Immature natural killer cell (primary cell): ENCODE data around the gene PKD2L1. TPM values are rescaled to one million over a fixed set of nuclear protein-coding genes. Genes with fewer than 3 reads are reported as not detected.

Experiments used
- DNase-seq, 3 donors: peaks; one replicate each; pipeline ENCODE4 v3.0.0; 2022; ENCODE audit warnings: mixed read lengths in 1 of 3
- H3K27ac Mint-ChIP-seq, 6 donors: one replicate each; pipeline ENCODE4 v1.8.0; 2020; ENCODE audit warnings: mixed read lengths in 6 of 6, mild to moderate bottlenecking in 5 of 6, inconsistent platforms in 4 of 6, moderate library complexity in 3 of 6
- H3K27me3 Mint-ChIP-seq, 3 donors: one replicate each; pipeline ENCODE4 v1.8.0; 2020 to 2021; ENCODE audit warnings: low read depth in 3 of 3, mild to moderate bottlenecking in 3 of 3, mixed read lengths in 3 of 3, moderate library complexity in 3 of 3, inconsistent platforms in 1 of 3
- H3K36me3 Mint-ChIP-seq, 3 donors: one replicate each; pipeline ENCODE4 v1.8.0; 2020; ENCODE audit warnings: mixed read lengths in 3 of 3, inconsistent platforms in 2 of 3, mild to moderate bottlenecking in 2 of 3
- H3K4me1 Mint-ChIP-seq, 2 donors: one replicate each; pipeline ENCODE4 v1.8.0; 2020; ENCODE audit warnings: inconsistent platforms in 2 of 2, mild to moderate bottlenecking in 2 of 2, mixed read lengths in 2 of 2, moderate library complexity in 1 of 2
- H3K4me3 Mint-ChIP-seq, 5 donors: one replicate each; pipeline ENCODE4 v1.8.0; 2020; ENCODE audit warnings: mild to moderate bottlenecking in 5 of 5, mixed read lengths in 5 of 5, inconsistent platforms in 3 of 5, moderate library complexity in 3 of 5
- H3K9me3 Mint-ChIP-seq, 6 donors: one replicate each; pipeline ENCODE4 v1.8.0; 2020; ENCODE audit warnings: mild to moderate bottlenecking in 6 of 6, mixed read lengths in 6 of 6, inconsistent platforms in 4 of 6, moderate library complexity in 3 of 6
- polyA plus RNA-seq, 3 donors: library from polyadenylated mRNA; unstranded; fragments of 300-500 nt; fragmentation: Illumina TruSeq; gene quantifications; one replicate each; pipeline ENCODE4 v1.2.3, GENCODE V29; 2021

PKD2L1 gene
- polyA plus RNA-seq, 3 donors from 2014 or later = not detected

DNA sequence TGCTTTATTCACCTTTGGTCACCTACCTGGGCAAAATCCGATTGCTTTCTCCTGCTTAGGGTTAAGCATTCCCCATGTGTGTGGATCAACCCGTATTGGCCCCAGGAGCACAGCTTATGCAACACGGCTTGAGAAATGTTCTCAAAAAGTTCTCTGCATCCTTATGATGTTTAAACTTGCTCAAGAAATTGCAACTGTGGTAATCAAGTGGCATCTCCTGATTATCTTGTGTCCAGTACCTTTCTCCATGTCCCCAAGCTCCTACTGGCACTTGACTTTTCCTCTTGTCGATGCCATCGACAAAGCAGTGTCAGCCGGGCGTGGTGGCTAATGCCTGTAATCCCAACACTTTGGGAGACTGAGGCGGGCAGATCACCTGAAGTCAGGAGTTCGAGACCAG, 4.7 kb upstream of the PKD2L1 start:
- Mint-ChIP-seq H3K4me3 (no peak overlapping the region), H3K36me3 (no peaks in the 10 kb centered on the region), H3K4me1 (no peaks in the 10 kb centered on the region), H3K9me3 (no peaks in the 10 kb centered on the region), H3K27me3 (peaks cover 5 to 9% (median 7%) of the 10 kb centered on the region in 3 donors), H3K27ac (no peak overlapping the region)
- no peak for DNase-seq

DNA sequence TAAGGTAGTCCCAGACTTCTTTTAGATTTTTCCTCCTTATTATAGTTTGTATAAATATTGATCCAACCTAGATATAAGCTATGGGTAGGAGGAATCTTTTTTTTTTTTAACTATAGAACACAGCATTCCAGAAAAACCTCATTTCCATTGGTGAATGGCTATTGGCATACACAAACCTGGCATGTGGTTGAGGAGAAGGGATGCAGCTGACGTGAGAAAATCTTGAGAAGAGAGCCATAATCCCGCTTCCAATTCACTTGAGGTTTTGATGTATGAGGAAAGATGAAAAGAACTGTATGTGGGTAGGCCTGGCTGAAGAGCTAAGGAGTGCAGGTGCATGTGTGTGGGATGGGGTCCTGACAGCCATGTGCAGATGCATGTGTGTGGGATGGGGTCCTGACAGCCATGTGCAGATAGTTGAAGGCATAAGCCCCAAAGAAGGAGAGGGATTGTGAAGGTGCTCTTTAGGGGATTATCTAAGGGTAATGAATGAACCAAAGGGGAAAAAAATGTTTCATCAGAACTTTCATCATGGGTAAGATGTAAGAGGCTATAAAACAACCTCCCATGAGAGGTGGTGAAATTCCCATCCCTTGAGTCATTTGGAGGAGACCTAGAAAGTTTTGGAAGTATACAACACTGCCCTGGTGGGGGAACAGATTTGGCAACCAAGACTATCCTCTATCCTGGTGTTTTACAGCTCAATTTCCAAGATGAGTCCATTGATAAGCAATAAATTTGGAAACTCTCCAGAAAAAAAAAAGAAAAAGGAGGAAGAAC, 3.8 kb upstream of the PKD2L1 start:
- H3K4me1 Mint-ChIP-seq = no peaks in the 10 kb centered on the region
- DNase-seq = no peak
- no peaks in the 10 kb centered on the region for H3K9me3 Mint-ChIP-seq
- H3K27me3 Mint-ChIP-seq = peaks cover 4 to 9% (median 6%) of the 10 kb centered on the region in 3 donors
- no peak overlapping the region for H3K4me3 Mint-ChIP-seq
- no peaks in the 10 kb centered on the region for H3K36me3 Mint-ChIP-seq
- H3K27ac Mint-ChIP-seq = no peak overlapping the region

DNA sequence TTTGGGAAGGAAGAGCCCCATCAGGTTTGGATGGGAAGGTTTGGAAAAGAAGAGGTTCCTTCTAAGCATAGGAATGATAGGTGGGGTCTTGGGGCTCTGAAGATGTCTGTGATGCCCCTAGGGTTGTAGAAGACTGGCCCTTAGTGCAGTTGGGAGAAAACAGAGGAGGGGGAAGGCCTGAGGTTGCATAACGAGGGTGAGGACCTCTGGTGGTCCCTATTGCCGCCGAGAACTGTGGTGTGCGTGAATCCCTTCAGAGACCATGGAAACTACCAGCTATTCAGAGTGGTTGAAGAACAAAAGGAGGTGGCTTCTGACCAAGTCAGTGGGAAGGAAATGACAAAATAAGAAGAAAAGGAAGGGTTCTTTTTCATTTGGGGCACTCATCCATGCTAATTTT, 3.1 kb upstream of the PKD2L1 start:
- Mint-ChIP-seq H3K9me3 (no peaks in the 10 kb centered on the region), H3K27ac (no peak overlapping the region), H3K36me3 (no peaks in the 10 kb centered on the region), H3K4me1 (no peaks in the 10 kb centered on the region), H3K4me3 (no peak overlapping the region), H3K27me3 (peaks cover 3 to 11% (median 6%) of the 10 kb centered on the region in 3 donors)
- no peak for DNase-seq

DNA sequence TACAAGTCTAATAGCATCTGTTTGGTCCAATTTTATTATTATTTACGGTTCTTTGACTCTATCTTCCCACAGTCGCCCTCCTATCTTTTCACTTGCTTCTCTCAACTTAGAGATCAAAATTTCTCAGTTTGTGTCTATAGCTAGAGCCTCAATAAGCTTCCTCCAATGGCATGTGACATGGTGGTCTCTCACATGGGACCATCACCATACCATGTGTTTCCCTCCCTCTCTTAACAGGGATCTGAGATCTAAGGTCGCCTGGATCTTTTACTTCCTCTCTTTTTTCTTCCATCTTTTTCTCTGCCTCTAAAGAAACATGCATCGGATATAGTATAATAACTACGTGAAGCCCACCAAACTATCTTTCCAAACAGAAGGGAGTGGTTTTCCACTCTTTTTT, 1.8 kb downstream of the PKD2L1 start:
- Mint-ChIP-seq H3K4me1 (no peaks in the 10 kb centered on the region), H3K36me3 (no peaks in the 10 kb centered on the region), H3K27me3 (peaks cover 4 to 13% (median 4%) of the 10 kb centered on the region in 3 donors), H3K4me3 (no peak overlapping the region), H3K9me3 (no peaks in the 10 kb centered on the region), H3K27ac (no peak overlapping the region)
- DNase-seq = no peak

DNA sequence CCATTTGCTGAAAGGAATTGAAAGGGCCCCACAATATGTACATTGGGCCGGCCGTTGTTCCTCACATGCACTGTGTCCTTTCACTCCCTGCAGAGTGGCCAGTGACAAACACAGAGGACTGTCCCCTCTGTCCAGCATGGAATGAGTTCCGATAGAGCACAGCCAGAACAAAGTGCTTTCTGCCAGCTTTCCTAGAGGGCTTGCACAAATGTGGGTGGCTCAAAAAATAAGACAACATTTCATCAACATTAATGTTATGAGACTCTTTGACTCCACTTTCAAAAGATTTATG, 2.4 kb downstream of the PKD2L1 start:
- H3K4me3 Mint-ChIP-seq = no peak overlapping the region
- H3K4me1 Mint-ChIP-seq = no peaks in the 10 kb centered on the region
- peaks cover 4 to 11% (median 4%) of the 10 kb centered on the region in 3 donors for H3K27me3 Mint-ChIP-seq
- DNase-seq = no peak
- no peaks in the 10 kb centered on the region for H3K9me3 Mint-ChIP-seq
- no peaks in the 10 kb centered on the region for H3K36me3 Mint-ChIP-seq
- H3K27ac Mint-ChIP-seq = no peak overlapping the region

DNA sequence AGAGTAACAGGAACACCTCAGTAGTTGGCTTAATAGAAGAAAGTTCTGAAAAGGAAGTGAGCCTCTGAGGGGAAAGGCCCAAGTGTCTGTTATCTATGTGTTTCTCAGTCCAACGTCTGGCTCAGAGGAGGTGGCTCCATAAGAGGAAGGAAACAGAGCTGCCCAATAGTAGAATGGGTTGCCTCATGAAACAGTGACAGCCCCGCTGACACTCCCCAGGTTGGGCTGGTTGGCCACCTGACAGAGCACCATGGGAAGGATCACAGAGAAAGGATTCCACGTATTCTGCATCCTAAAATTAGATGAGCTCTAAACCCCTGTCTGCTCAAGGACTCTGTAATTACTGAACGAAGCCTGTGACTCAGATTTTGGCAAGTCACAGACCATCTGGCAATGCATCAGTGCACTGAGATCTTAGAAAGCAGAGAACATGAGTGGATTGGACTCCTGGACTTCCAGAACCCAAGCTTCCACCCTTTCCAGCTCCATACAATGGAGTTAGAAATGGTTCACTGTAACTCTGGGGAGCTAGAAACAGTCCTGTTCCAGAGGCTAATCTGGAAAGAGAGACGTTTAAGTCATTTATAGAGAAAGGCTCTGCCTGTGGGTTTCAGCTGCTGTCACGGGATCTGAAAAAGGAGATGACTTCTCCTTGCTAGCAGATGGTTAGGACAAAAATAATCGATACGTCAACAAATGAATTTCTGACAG, 2.9 kb downstream of the PKD2L1 start:
- H3K27me3 Mint-ChIP-seq = peaks cover 3 to 11% (median 4%) of the 10 kb centered on the region in 3 donors

DNA sequence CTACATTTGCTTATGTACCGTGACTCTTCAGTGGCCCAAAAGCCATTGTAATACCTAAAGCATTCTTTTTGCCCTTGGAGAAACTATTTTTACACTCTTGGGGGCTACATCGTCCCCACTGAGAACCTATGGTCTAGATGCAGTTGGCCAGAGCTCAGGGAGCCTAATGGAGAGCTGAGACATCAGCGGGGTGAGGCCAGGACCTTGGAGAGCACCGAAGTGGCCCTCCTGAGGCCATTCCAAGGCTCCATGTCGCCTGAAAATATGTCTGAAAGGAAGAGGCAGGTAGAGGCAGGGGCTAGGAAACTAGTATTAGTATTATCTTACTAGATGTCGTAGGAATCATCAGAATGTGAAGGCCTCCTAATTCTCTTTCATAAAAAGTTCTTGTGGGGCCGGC, 4.9 kb downstream of the PKD2L1 start:
- no peaks in the 10 kb centered on the region for H3K9me3 Mint-ChIP-seq
- H3K27ac Mint-ChIP-seq = no peak overlapping the region

More for the DNA sequence above, 2.9 kb downstream of the PKD2L1 start:
- Mint-ChIP-seq H3K4me1 (no peaks in the 10 kb centered on the region), H3K27ac (no peak overlapping the region), H3K9me3 (no peaks in the 10 kb centered on the region), H3K36me3 (no peaks in the 10 kb centered on the region), H3K4me3 (no peak overlapping the region)
- no peak for DNase-seq

DNA sequence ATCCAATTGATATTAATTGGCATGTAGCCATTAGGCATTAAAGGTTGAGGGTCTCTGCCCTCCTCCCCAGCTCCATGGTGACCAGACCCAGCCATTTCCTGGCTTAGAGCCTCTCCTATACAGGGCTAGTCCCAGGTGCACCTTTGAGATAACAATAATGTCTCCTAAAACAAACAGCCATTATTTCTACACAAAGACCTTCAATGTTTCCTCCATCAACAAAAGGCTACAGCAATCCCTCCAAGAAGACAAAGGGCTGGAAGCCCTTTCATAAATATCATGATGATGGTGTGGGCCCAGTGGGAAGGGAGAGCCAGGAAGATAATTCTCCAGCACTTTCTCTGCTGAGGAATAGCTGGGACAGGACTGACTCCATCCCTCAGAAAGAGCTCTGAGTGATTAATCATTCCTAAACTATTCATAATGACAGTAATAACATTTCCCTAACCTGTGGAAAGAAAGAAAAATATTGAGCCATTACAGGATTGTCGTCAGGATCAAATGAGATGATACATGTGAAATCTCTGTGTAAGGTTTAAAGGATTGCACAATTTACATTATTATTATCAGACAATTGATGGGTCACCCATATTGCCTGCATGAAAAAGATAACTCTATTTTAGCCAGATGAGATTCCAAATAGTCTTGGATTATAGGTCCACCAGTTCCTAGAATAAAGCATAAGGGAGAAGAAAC, 10.2 kb downstream of the PKD2L1 start:
- Mint-ChIP-seq H3K4me3 (no peak overlapping the region), H3K4me1 (no peaks in the 10 kb centered on the region), H3K9me3 (no peaks in the 10 kb centered on the region), H3K36me3 (no peaks in the 10 kb centered on the region), H3K27ac (no peak overlapping the region), H3K27me3 (peaks cover 8 to 9% (median 9%) of the 10 kb centered on the region in 3 donors)
- no peak for DNase-seq

More for the DNA sequence above, 4.9 kb downstream of the PKD2L1 start:
- DNase-seq = no peak
- Mint-ChIP-seq H3K36me3 (no peaks in the 10 kb centered on the region), H3K4me3 (no peak overlapping the region), H3K27me3 (peaks cover 3 to 11% (median 3%) of the 10 kb centered on the region in 3 donors), H3K4me1 (no peaks in the 10 kb centered on the region)

DNA sequence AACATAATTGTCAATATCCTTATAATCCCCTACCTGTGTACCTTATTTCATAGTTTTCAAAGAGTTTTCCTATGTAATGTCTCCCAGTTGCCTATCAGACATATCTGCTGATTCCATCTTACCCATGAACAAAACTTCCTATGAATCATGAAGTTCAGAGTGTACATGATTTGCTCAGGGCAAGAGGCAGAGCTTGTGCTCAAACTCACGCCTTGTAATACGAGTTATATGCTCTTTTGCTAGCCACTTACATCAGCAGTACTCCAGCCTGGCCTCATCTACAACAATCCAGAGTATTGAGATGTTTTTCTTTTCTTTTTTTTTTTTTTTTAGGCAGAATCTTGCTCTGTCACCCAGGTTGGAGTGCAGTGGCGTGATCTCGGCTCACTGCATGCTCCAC, 11.8 kb downstream of the PKD2L1 start:
- Mint-ChIP-seq H3K9me3 (no peaks in the 10 kb centered on the region), H3K4me1 (no peaks in the 10 kb centered on the region), H3K4me3 (no peak overlapping the region), H3K27ac (no peak overlapping the region), H3K27me3 (peaks cover 8 to 9% (median 9%) of the 10 kb centered on the region in 3 donors), H3K36me3 (no peaks in the 10 kb centered on the region)
- DNase-seq = no peak

DNA sequence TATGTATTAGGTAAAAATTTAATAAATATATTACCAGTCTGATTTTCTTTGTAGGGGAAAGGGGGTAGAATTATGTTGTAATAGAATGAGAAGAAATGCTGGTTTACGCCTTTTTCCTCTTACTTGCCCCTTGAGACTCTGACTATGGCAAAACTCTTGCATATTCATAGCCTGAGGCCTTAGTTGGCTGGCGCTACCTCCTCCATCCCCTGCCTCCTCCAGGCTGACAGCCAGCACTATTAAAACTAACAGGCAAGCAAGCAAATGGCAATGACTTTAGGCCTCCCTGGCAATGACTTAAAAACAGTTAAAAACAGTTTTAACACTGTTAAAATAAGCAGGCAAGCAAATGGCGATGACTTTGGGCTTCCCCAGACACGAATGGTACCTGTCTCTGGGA, 14.4 kb downstream of the PKD2L1 start:
- Mint-ChIP-seq H3K4me3 (no peak overlapping the region), H3K27me3 (peaks cover 9 to 13% (median 12%) of the 10 kb centered on the region in 3 donors), H3K27ac (no peak overlapping the region), H3K9me3 (no peaks in the 10 kb centered on the region), H3K4me1 (no peaks in the 10 kb centered on the region), H3K36me3 (no peaks in the 10 kb centered on the region)
- DNase-seq = no peak

DNA sequence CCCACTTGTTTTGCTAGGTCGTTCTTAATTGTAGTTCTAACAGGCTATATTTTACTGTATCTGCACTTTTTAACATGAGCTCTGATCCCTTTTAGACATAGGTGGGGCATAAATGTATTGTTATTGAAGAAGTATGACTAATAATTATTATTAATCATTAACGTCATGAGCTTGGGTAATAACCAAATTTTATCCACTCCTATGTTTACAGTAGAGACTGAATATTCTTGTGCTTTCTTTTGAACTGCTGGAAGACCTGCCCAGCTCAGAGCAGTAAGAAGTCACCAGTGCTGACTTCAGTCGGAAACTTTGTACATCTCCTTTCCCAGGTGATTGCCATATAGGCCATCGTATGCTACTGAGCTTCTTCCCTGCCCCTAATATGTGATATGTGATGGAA, 18.7 kb downstream of the PKD2L1 start:
- H3K27ac Mint-ChIP-seq = no peak overlapping the region
- no peak for DNase-seq
- no peak overlapping the region for H3K4me3 Mint-ChIP-seq
- H3K27me3 Mint-ChIP-seq = peaks cover 7 to 9% (median 9%) of the 10 kb centered on the region in 3 donors
- no peaks in the 10 kb centered on the region for H3K4me1 Mint-ChIP-seq
- H3K9me3 Mint-ChIP-seq = no peaks in the 10 kb centered on the region
- H3K36me3 Mint-ChIP-seq = no peaks in the 10 kb centered on the region

DNA sequence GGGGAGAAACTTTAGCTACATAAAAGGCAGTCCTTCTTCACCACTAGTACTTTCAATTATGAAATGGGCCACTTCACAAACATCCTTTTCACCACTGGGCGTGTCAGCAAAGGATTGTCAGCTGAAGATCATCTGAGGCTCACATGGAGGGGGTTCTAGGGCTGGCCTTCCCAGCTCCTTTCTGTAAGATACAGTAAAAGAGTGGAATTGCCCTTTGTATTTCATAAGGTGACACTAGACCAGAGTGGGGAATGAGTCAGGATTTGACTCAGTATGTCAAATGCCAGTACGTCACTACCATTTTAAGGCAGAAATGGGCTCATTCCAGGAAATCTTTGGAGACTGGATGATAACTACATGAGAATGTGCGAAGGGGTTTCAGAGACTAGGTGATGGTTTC, 22.3 kb downstream of the PKD2L1 start:
- H3K4me1 Mint-ChIP-seq = no peaks in the 10 kb centered on the region
- no peaks in the 10 kb centered on the region for H3K9me3 Mint-ChIP-seq
- no peak for DNase-seq
- H3K27ac Mint-ChIP-seq = no peak overlapping the region
- H3K4me3 Mint-ChIP-seq = no peak overlapping the region
- H3K27me3 Mint-ChIP-seq = peaks cover 5 to 12% (median 12%) of the 10 kb centered on the region in 3 donors
- no peaks in the 10 kb centered on the region for H3K36me3 Mint-ChIP-seq

DNA sequence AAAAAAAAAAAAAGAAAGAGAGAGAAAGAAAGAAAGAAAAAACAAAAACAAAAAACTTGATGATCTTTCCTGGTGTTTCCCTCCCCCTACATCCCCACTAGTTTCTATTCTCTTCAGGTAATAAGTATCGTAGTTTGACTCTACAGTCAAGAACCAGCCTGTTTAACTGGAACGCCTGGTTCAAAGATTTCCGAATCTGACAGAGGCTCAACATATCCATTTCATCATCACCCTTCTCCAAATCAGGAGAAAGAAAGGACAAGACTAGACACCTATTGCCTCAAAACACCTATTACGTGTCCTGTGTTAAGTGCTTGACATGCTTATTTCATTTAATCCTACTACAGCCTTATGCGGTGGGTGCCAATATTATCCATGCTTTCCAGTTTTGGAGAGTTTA, 23.2 kb downstream of the PKD2L1 start:
- H3K9me3 Mint-ChIP-seq = no peaks in the 10 kb centered on the region
- no peak overlapping the region for H3K27ac Mint-ChIP-seq

DNA sequence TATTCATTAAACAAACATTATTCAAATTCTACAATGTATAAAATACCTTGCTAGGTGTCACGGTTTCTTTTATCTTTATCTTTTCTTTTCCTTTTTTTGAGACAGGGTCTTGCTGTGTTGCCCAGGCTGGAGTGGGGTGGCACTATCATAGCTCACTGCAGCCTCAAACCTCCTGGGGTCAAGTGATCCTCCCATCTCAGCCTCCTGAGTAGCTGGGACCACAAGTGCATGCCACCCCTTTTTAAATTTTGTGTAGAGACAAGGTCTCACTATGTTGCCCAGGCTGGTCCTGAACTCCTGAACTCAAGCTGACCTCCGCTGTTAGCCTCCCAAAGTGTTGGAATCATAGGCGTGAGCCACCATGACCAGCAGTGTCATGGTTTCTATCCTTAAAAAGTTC, 25.6 kb downstream of the PKD2L1 start:
- H3K27me3 Mint-ChIP-seq = peaks cover 8 to 16% (median 10%) of the 10 kb centered on the region in 3 donors
- H3K4me3 Mint-ChIP-seq = no peak overlapping the region
- no peak overlapping the region for H3K27ac Mint-ChIP-seq
- no peak for DNase-seq
- H3K9me3 Mint-ChIP-seq = peaks cover 0 to 5% (median 0%) of the 10 kb centered on the region in 6 donors
- H3K36me3 Mint-ChIP-seq = no peaks in the 10 kb centered on the region
- no peaks in the 10 kb centered on the region for H3K4me1 Mint-ChIP-seq

More for the DNA sequence above, 23.2 kb downstream of the PKD2L1 start:
- Mint-ChIP-seq H3K36me3 (no peaks in the 10 kb centered on the region), H3K4me1 (no peaks in the 10 kb centered on the region), H3K4me3 (no peak overlapping the region), H3K27me3 (peaks cover 5 to 15% (median 10%) of the 10 kb centered on the region in 3 donors)
- no peak for DNase-seq
